ENCODE measurements around the gene ZC3H4. TPM values are rescaled to one million over a fixed set of nuclear protein-coding genes. Genes with fewer than 3 reads are reported as not detected.

The ZC3H4 gene
- total RNA-seq, 2 donors from 2014 or later: 35.3 to 49.1 TPM

GRCh38 chr19:47068876-47069406, 44.6 kb downstream of the ZC3H4 start:
- TF ChIP-seq, protein P1, sequence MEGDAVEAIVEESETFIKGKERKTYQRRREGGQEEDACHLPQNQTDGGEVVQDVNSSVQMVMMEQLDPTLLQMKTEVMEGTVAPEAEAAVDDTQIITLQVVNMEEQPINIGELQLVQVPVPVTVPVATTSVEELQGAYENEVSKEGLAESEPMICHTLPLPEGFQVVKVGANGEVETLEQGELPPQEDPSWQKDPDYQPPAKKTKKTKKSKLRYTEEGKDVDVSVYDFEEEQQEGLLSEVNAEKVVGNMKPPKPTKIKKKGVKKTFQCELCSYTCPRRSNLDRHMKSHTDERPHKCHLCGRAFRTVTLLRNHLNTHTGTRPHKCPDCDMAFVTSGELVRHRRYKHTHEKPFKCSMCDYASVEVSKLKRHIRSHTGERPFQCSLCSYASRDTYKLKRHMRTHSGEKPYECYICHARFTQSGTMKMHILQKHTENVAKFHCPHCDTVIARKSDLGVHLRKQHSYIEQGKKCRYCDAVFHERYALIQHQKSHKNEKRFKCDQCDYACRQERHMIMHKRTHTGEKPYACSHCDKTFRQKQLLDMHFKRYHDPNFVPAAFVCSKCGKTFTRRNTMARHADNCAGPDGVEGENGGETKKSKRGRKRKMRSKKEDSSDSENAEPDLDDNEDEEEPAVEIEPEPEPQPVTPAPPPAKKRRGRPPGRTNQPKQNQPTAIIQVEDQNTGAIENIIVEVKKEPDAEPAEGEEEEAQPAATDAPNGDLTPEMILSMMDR (IDR thresholded peaks at IDR 0.05): no peak
- TF ChIP-seq POLR2AphosphoS5 (IDR thresholded peaks at IDR 0.05): no peak
- TF ChIP-seq POLR2A (IDR thresholded peaks at IDR 0.05): no peak
- intact Hi-C loops (cut with DNase I): no loop called here
- no peak overlapping the region for H3K4me3 ChIP-seq

GRCh38 chr19:47068246-47068645, 45.3 kb downstream of the ZC3H4 start:
- Histone ChIP-seq H3K9me3 (no peaks in the 10 kb centered on the region), H3K36me3 (peaks cover 12 to 43% of the 10 kb centered on the region in 2 donors), H3K27me3 (replicated peaks; ENCODE audit: insufficient read depth) (no peaks in the 10 kb centered on the region), H3K4me3 (no peak overlapping the region), H3K27ac (no peak overlapping the region), H3K4me1 (replicated peaks) (no peaks in the 10 kb centered on the region)
- intact Hi-C loops (cut with DNase I): no loop called here
- DNase-seq (ENCODE audit: low spot score): no peak
- TF ChIP-seq POLR2A (IDR thresholded peaks at IDR 0.05): no peak
- TF ChIP-seq, protein P1 (IDR thresholded peaks at IDR 0.05): no peak
- TF ChIP-seq POLR2AphosphoS5 (IDR thresholded peaks at IDR 0.05): no peak
- 80% methylated on average over 8 of the region's 8 CpGs for WGBS

More at GRCh38 chr19:47068876-47069406, 44.6 kb downstream of the ZC3H4 start:
- Histone ChIP-seq H3K9me3 (no peaks in the 10 kb centered on the region), H3K27ac (no peak overlapping the region), H3K36me3 (peaks cover 12 to 45% of the 10 kb centered on the region in 2 donors), H3K4me1 (replicated peaks) (no peaks in the 10 kb centered on the region), H3K27me3 (replicated peaks; ENCODE audit: insufficient read depth) (no peaks in the 10 kb centered on the region)
- WGBS: 88% methylated on average over 18 of the region's 18 CpGs
- no peak for DNase-seq (ENCODE audit: low spot score)

DNA sequence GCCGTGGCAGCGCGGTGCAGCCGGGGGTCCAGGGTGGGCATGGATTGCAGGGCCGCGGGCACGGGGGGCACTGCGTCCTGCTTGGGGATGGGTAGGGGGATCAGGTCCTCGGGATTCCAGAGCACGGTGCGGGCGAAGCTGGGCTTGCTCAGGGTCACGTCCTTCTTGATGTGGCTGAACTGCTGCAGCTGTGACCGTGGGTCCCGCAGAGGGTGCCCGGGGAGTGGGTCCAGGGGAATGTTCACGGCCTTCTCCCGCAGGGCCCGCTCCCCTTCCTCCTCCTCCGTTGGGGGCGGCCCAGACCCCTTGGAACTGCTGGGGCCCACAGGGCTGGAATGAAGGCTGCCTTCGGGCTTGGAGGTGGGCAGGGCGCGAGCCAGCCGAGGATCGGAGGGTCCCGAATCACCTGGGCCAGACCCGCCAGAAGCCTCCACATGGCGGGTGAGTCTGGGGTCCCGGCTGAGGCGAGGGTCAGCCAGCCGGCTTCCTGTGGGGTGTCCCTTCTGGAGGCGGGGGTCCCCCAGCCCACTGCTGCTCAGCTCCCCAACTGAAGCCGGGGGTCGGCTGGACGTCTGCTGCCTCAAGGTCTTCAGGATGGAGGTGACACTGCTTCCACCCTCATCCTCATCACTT, 46.2 kb downstream of the ZC3H4 start:
- TF ChIP-seq POLR2AphosphoS5 (IDR thresholded peaks at IDR 0.05): no peak
- no peak for TF ChIP-seq POLR2A (IDR thresholded peaks at IDR 0.05)
- TF ChIP-seq, protein P1 (IDR thresholded peaks at IDR 0.05): no peak
- 93% methylated on average over 30 of the region's 36 CpGs for WGBS
- intact Hi-C loops (cut with DNase I): no loop called here
- Histone ChIP-seq H3K27ac (no peak overlapping the region), H3K4me3 (no peak overlapping the region), H3K4me1 (replicated peaks) (no peaks in the 10 kb centered on the region), H3K36me3 (peaks cover 12 to 36% of the 10 kb centered on the region in 2 donors), H3K27me3 (replicated peaks; ENCODE audit: insufficient read depth) (no peaks in the 10 kb centered on the region), H3K9me3 (no peaks in the 10 kb centered on the region)
- DNase-seq (ENCODE audit: low spot score): no peak

DNA sequence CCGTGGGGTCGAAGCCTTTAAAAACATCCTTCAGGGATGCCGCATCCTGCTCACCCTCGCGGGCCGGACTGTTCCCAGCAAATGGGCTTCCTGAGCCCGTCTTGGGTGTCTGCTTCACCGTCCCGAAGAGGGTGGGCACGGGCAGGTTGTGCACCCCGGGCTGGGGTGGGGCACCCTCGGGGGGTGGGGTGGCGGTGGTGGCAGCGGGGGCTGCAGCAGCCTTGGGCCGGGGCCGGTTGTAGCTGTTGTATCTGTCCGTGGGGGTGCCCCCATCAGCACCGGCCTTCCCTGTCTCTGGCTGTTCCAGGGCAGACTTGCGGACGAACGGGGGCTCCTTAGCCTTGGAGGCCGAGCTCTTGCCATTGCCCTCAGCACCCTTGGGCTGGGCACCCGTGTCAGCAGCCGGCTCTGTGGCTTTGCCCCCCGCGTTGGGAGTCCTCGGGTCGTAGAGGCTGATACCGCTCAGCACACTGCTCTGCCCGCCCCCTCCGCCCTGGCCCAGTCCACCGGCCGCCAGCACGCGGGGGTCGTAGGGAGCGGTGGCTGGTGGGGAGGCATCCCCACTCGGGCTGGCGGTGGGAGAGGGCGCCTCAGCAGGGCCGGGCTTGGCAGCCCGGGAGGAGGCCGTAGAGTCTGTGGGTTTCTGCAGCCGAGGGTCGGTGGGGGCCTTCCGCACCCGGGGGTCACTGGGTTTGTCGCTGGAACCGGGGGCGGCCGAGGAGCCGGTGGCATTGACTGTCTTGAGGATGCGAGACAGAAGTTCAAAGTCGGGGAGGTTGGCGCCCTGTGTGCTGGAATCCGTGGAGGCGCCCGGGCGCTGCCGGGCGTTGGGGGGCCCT, 47.0 kb downstream of the ZC3H4 start:
- TF ChIP-seq, protein P1 (IDR thresholded peaks at IDR 0.05): no peak
- TF ChIP-seq POLR2A (IDR thresholded peaks at IDR 0.05): no peak
- no peak for TF ChIP-seq POLR2AphosphoS5 (IDR thresholded peaks at IDR 0.05)
- no peaks in the 10 kb centered on the region for H3K9me3 ChIP-seq
- no peaks in the 10 kb centered on the region for H3K4me1 ChIP-seq (replicated peaks)
- no peaks in the 10 kb centered on the region for H3K27me3 ChIP-seq (replicated peaks; ENCODE audit: insufficient read depth)
- intact Hi-C loops (cut with DNase I): no loop called here
- DNase-seq (ENCODE audit: low spot score): no peak
- peaks cover 12 to 29% of the 10 kb centered on the region in 2 donors for H3K36me3 ChIP-seq
- H3K27ac ChIP-seq: no peak overlapping the region
- WGBS: 89% methylated on average over 49 of the region's 61 CpGs
- H3K4me3 ChIP-seq: no peak overlapping the region
